ENCODE measurements around the gene CST9.

The CST9 gene

DNA sequence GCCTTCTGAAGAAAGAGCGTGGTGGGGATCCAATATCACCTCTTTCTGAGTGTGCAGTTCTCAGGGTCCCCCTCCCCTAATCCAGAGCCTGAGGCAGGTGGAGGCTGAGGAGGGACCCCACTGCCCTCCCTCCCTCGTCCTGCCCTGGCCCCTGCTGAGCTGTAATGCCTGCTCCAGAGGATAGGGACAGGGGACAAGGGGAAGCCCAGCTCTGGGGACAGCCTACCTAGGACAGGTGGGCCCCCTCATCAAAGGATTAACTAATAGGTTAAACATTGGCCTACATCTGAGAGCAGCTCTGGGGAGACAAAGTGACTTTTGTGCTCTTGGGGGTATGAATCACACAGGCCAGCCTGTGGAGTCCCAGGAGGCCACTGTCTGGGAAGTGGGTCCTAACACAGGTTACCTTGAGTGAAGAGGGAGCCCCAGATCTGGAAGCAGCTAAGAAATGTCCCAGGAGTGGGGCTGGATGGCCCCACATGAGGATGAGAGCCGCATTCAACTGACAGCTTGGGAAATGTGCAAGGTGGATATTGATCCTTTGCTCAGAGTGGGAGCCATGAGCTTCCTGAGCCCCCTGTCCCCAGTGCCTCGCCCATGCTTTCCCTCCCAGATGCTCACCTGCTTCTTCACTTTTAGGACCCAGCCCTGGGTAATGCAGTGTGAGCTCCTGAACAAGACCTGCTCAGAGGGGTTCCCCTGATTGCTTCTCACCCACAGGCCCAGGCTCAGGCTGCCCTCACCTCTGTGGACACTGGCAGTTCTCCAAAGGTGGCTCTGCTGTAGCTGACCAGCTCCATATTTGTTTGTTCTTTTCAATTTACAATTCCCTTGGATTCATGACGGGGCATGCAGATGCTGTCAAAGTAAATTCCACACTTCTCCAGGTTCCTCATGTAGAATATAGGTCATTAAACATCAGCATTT lies 19.6 kb downstream of the CST9 start:
- H3K4me1 ChIP-seq (ENCODE audit: insufficient read depth, low read length, severe bottlenecking): no peaks in the 10 kb centered on the region
- H3K79me2 ChIP-seq (ENCODE audit: insufficient read depth, low read length): no peaks in the 10 kb centered on the region
- H3K4me3 ChIP-seq (ENCODE audit: low read depth, low read length, poor library complexity, severe bottlenecking): no peak overlapping the region
- H3K9me2 ChIP-seq (ENCODE audit: low read depth, low read length): no peaks in the 10 kb centered on the region
- H3K9me3 ChIP-seq (ENCODE audit: low read length): no peaks in the 10 kb centered on the region
- TF ChIP-seq, protein P1, sequence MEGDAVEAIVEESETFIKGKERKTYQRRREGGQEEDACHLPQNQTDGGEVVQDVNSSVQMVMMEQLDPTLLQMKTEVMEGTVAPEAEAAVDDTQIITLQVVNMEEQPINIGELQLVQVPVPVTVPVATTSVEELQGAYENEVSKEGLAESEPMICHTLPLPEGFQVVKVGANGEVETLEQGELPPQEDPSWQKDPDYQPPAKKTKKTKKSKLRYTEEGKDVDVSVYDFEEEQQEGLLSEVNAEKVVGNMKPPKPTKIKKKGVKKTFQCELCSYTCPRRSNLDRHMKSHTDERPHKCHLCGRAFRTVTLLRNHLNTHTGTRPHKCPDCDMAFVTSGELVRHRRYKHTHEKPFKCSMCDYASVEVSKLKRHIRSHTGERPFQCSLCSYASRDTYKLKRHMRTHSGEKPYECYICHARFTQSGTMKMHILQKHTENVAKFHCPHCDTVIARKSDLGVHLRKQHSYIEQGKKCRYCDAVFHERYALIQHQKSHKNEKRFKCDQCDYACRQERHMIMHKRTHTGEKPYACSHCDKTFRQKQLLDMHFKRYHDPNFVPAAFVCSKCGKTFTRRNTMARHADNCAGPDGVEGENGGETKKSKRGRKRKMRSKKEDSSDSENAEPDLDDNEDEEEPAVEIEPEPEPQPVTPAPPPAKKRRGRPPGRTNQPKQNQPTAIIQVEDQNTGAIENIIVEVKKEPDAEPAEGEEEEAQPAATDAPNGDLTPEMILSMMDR (IDR thresholded peaks at IDR 0.05; ENCODE audit: low read length): no peak
- TF ChIP-seq EZH2 (IDR thresholded peaks at IDR 0.05; ENCODE audit: borderline replicate concordance, low read length): no peak
- H2AFZ ChIP-seq (ENCODE audit: low read length): no peak overlapping the region
- no peak overlapping the region for H3K9ac ChIP-seq (ENCODE audit: low read length)
- no peaks in the 10 kb centered on the region for H3F3A ChIP-seq (ENCODE audit: insufficient read depth, low read length)
- H4K20me1 ChIP-seq (ENCODE audit: insufficient read depth, low read length): no peaks in the 10 kb centered on the region
- H3K27ac ChIP-seq (ENCODE audit: low read depth, low read length, poor library complexity, severe bottlenecking): no peak overlapping the region
- no peak overlapping the region for H3K4me2 ChIP-seq (ENCODE audit: low read length)
- H3K36me3 ChIP-seq (ENCODE audit: insufficient read depth, low read length): no peaks in the 10 kb centered on the region
- H3K27me3 ChIP-seq (ENCODE audit: insufficient read depth, low read length): no peaks in the 10 kb centered on the region

DNA sequence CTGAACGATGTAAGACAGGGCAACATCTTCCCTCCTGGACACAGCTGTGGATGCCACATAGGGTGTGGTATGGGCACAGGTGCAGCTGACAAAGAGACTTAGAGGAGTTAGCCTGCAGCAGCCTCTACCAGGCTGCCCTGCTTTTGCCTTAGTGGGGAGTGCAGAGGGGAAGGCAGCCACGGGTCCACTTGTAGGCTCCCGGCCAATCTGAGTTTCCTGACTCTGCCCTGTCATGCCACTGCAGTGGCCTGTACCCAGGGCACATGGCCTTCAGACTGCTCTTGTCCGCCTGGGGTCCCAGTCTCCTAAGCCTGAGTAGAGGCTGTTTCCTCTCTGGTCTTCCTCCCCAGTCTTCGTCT lies 20.3 kb downstream of the CST9 start:
- H3K9ac ChIP-seq (ENCODE audit: low read length): no peak overlapping the region
- no peak overlapping the region for H3K4me3 ChIP-seq (ENCODE audit: low read depth, low read length, poor library complexity, severe bottlenecking)
- H3K4me1 ChIP-seq (ENCODE audit: insufficient read depth, low read length, severe bottlenecking): no peaks in the 10 kb centered on the region
- no peaks in the 10 kb centered on the region for H3K9me3 ChIP-seq (ENCODE audit: low read length)
- no peaks in the 10 kb centered on the region for H3F3A ChIP-seq (ENCODE audit: insufficient read depth, low read length)
- H3K36me3 ChIP-seq (ENCODE audit: insufficient read depth, low read length): no peaks in the 10 kb centered on the region
- H4K20me1 ChIP-seq (ENCODE audit: insufficient read depth, low read length): no peaks in the 10 kb centered on the region
- no peaks in the 10 kb centered on the region for H3K9me2 ChIP-seq (ENCODE audit: low read depth, low read length)
- no peak overlapping the region for H3K27ac ChIP-seq (ENCODE audit: low read depth, low read length, poor library complexity, severe bottlenecking)
- no peak overlapping the region for H3K4me2 ChIP-seq (ENCODE audit: low read length)
- H2AFZ ChIP-seq (ENCODE audit: low read length): no peak overlapping the region
- no peaks in the 10 kb centered on the region for H3K79me2 ChIP-seq (ENCODE audit: insufficient read depth, low read length)
- TF ChIP-seq EZH2 (IDR thresholded peaks at IDR 0.05; ENCODE audit: borderline replicate concordance, low read length): no peak
- H3K27me3 ChIP-seq (ENCODE audit: insufficient read depth, low read length): no peaks in the 10 kb centered on the region

DNA sequence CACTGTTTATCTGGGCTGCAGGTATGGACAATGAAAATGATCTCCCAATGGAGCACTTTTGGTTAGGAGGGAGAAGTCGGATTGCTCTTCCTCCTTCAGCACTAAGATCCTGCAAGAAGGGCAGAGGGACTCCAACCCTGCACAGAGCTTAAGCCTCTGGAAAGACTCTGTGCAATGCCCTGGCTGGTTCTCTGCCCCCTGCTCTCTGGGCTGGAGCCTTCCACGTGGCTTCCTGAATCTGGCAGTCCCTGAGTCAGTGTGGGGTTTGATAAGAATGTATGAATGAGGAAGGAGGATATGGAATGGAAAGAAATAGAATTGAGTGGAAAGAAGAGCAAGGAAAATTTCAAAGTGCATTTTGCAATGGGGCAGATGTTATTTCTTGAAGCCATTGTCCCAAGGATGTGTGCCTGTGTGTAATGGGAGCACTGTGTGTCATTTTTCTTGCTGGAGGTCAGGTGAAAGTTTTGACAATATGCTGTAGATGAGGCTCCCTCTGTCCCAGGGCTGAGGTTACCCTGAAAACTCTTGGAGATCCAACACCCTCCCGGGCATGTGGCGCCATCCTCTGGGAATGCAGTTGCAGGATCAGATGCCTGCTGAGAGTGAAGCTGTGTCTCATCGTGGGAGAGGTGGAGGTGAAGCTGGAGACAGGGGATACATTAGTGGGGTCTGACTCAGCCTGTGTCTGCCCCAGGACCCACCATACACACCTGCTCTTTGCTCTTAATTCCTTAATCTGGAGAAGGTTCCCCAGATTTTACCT lies 21.1 kb downstream of the CST9 start:
- Histone ChIP-seq H3K9me3 (ENCODE audit: low read length) (no peaks in the 10 kb centered on the region), H4K20me1 (ENCODE audit: insufficient read depth, low read length) (no peaks in the 10 kb centered on the region), H3K27ac (ENCODE audit: low read depth, low read length, poor library complexity, severe bottlenecking) (no peak overlapping the region), H3K4me3 (ENCODE audit: low read depth, low read length, poor library complexity, severe bottlenecking) (no peak overlapping the region), H3K9ac (ENCODE audit: low read length) (no peak overlapping the region), H3K4me1 (ENCODE audit: insufficient read depth, low read length, severe bottlenecking) (no peaks in the 10 kb centered on the region), H3K36me3 (ENCODE audit: insufficient read depth, low read length) (no peaks in the 10 kb centered on the region), H3K79me2 (ENCODE audit: insufficient read depth, low read length) (no peaks in the 10 kb centered on the region), H3F3A (ENCODE audit: insufficient read depth, low read length) (no peaks in the 10 kb centered on the region), H3K27me3 (ENCODE audit: insufficient read depth, low read length) (no peaks in the 10 kb centered on the region), H2AFZ (ENCODE audit: low read length) (no peak overlapping the region), H3K4me2 (ENCODE audit: low read length) (no peak overlapping the region), H3K9me2 (ENCODE audit: low read depth, low read length) (no peaks in the 10 kb centered on the region)
- TF ChIP-seq EZH2 (IDR thresholded peaks at IDR 0.05; ENCODE audit: borderline replicate concordance, low read length): no peak
- TF ChIP-seq, protein P1 (IDR thresholded peaks at IDR 0.05; ENCODE audit: low read length): no peak

All from OCI-LY1 (cell line).